A673 (cell line): ENCODE results near the gene CYBRD1. TPM values are rescaled to one million over a fixed set of nuclear protein-coding genes. Genes with fewer than 3 reads are reported as not detected.
"Not testable (repeated sequence)": the region's sequence is repeated elsewhere in the genome, so short reads cannot be mapped to it uniquely, and the experiment has no call there.

Source experiments
- BruUV-seq: library from RNA; stranded (reverse); fragments of 400-500 nt; replicated peaks from 2 replicates; lab custom pipeline; 2021; lab: Mats Ljungman, UMichigan
- CTCF ChIA-PET: fragments of 300-600 bp; sonication (Branson Sonifier 250); formaldehyde crosslinking; loops from one replicate; lab custom pipeline; 2022; ENCODE audit warnings: antibody characterized with exemption; lab: Charles Lee
- POLR2A ChIA-PET: fragments of 300-600 bp; sonication (Branson Sonifier 250); formaldehyde crosslinking; loops from one replicate; lab custom pipeline; 2022; ENCODE audit warnings: antibody characterized with exemption; ENCODE audit not compliant: low non-redundant PET; lab: Charles Lee
- DNase-seq: peaks from one replicate; pipeline ENCODE4 v3.0.0-alpha.2; 2015; ENCODE audit warnings: low spot score
- H3K27ac ChIP-seq: fragments of 200-600 bp; sonication (generic); 2 replicates; pipeline ENCODE4 v1.5.1; 2016; ENCODE audit warnings: mixed run types, low read depth, mild to moderate bottlenecking, mixed read lengths, antibody characterized with exemption, low read length; ENCODE audit not compliant: poor library complexity, severe bottlenecking
- H3K27me3 ChIP-seq: fragments of 200-600 bp; sonication (generic); replicated peaks from 2 replicates; pipeline ENCODE4 v1.6.1; 2017; ENCODE audit warnings: mixed run types, low read depth, mild to moderate bottlenecking, mixed read lengths, antibody characterized with exemption, low read length; ENCODE audit not compliant: insufficient read depth, poor library complexity
- H3K36me3 ChIP-seq: fragments of 200-600 bp; sonication (generic); 2 replicates; pipeline ENCODE4 v1.6.1; 2016; ENCODE audit warnings: mixed run types, mild to moderate bottlenecking, mixed read lengths, antibody characterized with exemption, low read length; ENCODE audit not compliant: insufficient read depth, poor library complexity, severe bottlenecking
- H3K4me1 ChIP-seq: fragments of 200-600 bp; sonication (generic); 2 replicates; pipeline ENCODE4 v1.6.1; 2017; ENCODE audit warnings: mixed run types, mild to moderate bottlenecking, mixed read lengths, antibody characterized with exemption, low read length; ENCODE audit not compliant: insufficient read depth, poor library complexity, severe bottlenecking
- H3K4me3 ChIP-seq: fragments of 200-600 bp; sonication (generic); 2 replicates; pipeline ENCODE4 v1.5.1; 2016; ENCODE audit warnings: low read depth, mixed run types, mild to moderate bottlenecking, mixed read lengths, low read length; ENCODE audit not compliant: poor library complexity, severe bottlenecking
- H3K9me3 ChIP-seq: fragments of 200-600 bp; sonication (generic); 2 replicates; pipeline ENCODE4 v1.6.1; 2016; ENCODE audit warnings: mixed run types, low read depth, mild to moderate bottlenecking, mixed read lengths, antibody characterized with exemption, low read length; ENCODE audit not compliant: poor library complexity, severe bottlenecking
- CTCF ChIP-seq: fragments of 300-800, 200-600 bp; sonication (generic); conservative IDR thresholded peaks from 2 replicates; pipeline ENCODE4 v1.5.1; 2017; ENCODE audit warnings: low read depth, mild to moderate bottlenecking, antibody characterized with exemption, low read length, moderate library complexity, mixed read lengths
- EZH2 ChIP-seq: fragments of 200-600 bp; sonication (generic); IDR thresholded peaks from 2 replicates; pipeline ENCODE4 v1.6.1; 2017; ENCODE audit warnings: borderline replicate concordance, low read depth, mild to moderate bottlenecking, mixed read lengths, antibody characterized with exemption, low read length; ENCODE audit not compliant: poor library complexity, severe bottlenecking
- intact Hi-C: fragments of 100-400 bp; cut with micrococcal nuclease; formaldehyde crosslinking; loops from one replicate; pipeline ENCODE4 v1.10.0; 2022; ENCODE audit not compliant: unreplicated experiment
- total RNA-seq: library from RNA; stranded (reverse); gene quantifications from 2 replicates; pipeline ENCODE4 v1.2.3, GENCODE V29; 2021

Gene CYBRD1
- total RNA-seq, 1 experiment from 2014 or later: 7.3 TPM

- DNase-seq: no peak
- intact Hi-C loops: no loop called here
- no peaks in the 10 kb centered on the region for H3K36me3 ChIP-seq
- no peak overlapping the region for H3K27ac ChIP-seq
- H3K4me3 ChIP-seq: no peak overlapping the region
- H3K27me3 ChIP-seq: no peaks in the 10 kb centered on the region
- no peaks in the 10 kb centered on the region for H3K4me1 ChIP-seq
- H3K9me3 ChIP-seq: peaks cover 5% of the 10 kb centered on the region
- CTCF ChIA-PET: interaction anchor here (1.1 kb wide), 1 partner anchor 192 kb away, joined by 4 read pairs; no protein-coding TSS in a partner anchor
- no TSS peak for BruUV-seq
- TF ChIP-seq CTCF: no peak
- TF ChIP-seq EZH2: no peak
- POLR2A ChIA-PET: no interaction called here
These were observed 9.7 kb downstream of the CYBRD1 start for GRCh38 chr2:171531836-171532450.

- BruUV-seq: no TSS peak
- intact Hi-C loops: no loop called here
- Histone ChIP-seq H3K9me3 (peaks cover 5% of the 10 kb centered on the region), H3K27me3 (no peaks in the 10 kb centered on the region), H3K4me1 (no peaks in the 10 kb centered on the region), H3K4me3 (no peak overlapping the region), H3K36me3 (no peaks in the 10 kb centered on the region), H3K27ac (no peak overlapping the region)
- CTCF ChIA-PET: no interaction called here
- POLR2A ChIA-PET: no interaction called here
- TF ChIP-seq CTCF: no peak
- TF ChIP-seq EZH2: no peak
- no peak for DNase-seq
These were observed 11.1 kb downstream of the CYBRD1 start for GRCh38 chr2:171533331-171533730.

- POLR2A ChIA-PET, BruUV-seq, H3K27ac ChIP-seq, H3K36me3 ChIP-seq, H3K27me3 ChIP-seq, H3K4me1 ChIP-seq, DNase-seq, H3K9me3 ChIP-seq, CTCF ChIA-PET, intact Hi-C loops, H3K4me3 ChIP-seq: not testable (repeated sequence)
These were observed 13.3 kb downstream of the CYBRD1 start for GRCh38 chr2:171535528-171535927.

GRCh38 chr2:171540437-171540836 is 18.2 kb downstream of the CYBRD1 start:
- H3K36me3 ChIP-seq: no peaks in the 10 kb centered on the region
- no peaks in the 10 kb centered on the region for H3K27me3 ChIP-seq
- H3K4me3 ChIP-seq: no peak overlapping the region
- no peak for DNase-seq
- BruUV-seq: no TSS peak
- ChIA-PET CTCF (interaction anchor here (0.6 kb wide), 1 partner anchor 101 kb away, joined by 7 read pairs; no protein-coding TSS in a partner anchor), POLR2A (no interaction called here)
- H3K4me1 ChIP-seq: no peaks in the 10 kb centered on the region
- no peaks in the 10 kb centered on the region for H3K9me3 ChIP-seq
- intact Hi-C loops: no loop called here
- H3K27ac ChIP-seq: no peak overlapping the region
- no peak for TF ChIP-seq EZH2
- no peak for TF ChIP-seq CTCF
